ENCODE data around the gene GPR153.
A peak's percentile ranks its signal among the peaks of the same experiment; 100 is the strongest.

The GPR153 gene

GRCh38 chr1:6247651-6248050, 13.2 kb downstream of the GPR153 start:
- DNase-seq: no peak

DNA sequence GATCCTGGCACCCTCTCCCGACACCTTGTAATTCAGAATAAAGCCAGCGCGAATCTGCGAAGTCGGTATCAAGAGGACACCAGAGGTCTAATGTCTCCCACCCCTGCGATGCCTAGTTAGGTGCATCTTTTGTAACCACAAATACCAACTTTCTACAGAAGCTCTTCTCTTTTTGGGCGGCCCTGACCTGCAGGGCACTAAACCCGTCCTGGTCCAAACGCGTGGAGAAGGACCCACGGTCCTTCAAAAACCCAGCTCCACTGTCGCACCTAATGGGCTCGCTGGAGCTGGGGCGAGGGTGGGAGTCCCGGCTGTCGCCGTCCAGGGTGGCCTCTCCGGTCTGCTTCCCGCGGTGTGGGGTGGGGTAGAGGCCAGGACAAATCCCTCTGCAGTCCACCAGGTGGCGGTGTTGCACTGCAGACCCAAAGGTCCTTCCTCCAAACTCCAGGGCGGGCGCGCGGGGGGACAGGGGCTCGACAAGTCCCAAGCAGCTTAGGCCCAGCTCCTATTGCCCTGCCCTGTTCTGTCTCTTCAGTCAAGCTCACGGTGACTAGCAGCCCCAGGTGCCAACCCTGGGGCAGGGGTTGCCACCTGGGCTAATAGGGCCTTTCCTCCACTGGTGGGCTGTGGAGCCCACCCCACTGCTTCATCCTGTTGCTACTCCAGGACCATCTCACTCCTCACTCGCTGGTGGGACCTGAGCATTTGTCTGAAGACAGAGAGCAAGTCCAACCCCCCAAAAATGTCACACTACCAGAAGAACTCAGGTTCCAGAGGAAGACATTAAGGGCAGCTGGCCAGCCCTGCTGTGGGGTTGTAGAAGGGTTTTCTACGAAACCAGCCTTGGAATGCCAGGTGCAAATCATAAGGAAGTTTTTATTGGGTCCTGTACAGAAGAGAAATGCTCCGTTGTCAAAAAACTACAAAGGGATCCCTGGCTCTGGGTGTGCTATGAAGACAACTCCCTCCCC, 14.1 kb downstream of the GPR153 start:
- DNase-seq: peak; percentile 86

DNA sequence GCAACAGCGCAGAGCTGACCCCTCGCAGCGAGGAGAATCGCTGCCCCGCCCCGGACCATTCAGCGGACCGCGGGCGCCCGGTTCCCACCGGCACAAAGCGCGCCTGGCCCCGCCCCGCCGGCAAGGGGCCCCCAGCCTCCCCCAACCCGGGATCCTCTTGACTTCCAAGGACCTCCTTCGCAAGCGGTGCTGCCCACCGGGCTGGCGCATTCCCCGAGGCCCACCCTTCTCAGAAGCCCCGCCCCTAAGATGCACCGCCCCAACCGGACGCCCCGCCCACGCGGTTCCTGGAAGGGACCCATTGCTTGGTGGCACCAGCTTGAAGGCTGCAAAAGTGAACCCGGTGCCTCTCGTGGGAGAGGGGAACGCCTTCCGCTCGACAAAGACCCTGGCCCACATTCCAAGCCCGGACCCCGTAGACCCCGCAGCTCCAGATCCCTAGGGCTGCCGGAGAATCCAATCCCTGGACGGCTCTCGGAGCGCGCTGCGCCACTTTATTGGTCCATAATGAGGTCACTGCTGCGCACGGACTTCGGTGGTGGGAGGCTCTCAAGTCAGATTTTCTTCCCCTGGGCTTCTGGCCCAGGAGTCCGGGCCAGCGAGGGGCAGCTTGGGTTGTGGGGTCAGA, 14.9 kb downstream of the GPR153 start:
- DNase-seq: peak; percentile 77

- DNase-seq: peak; percentile 86
Measured at GRCh38 chr1:6245086-6245868, 15.6 kb downstream of the GPR153 start.

DNA sequence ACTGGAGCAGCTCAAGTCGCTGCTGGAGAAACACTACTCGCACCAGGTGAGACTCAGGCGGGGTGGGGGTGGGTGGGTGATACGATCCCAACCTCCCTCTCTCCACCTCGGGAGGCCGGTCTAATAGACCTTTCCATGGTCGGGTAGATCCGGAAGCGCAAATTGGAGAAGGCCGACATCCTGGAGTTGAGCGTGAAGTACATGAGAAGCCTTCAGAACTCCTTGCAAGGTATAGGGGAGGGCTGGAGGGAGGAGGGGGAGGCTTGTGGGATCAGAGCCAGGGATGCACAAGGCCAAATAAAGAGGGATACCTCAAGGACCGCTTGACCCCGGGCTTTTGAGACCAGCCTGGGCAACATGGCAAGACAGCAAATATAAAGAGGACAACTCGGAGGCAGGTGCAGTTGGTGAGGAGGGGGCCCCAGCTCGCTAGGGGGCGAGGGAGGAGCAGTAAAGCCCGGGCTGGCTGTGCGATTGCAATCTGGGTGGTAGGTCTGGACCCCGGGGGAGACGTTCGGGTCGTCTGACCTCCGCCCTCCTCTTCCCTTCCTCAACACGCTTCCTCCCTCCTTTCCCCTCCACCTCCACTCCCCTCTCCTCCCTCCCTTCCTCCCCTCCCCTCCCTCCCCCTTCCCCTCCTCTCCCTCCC, 16.4 kb downstream of the GPR153 start:
- DNase-seq: no peak

DNA sequence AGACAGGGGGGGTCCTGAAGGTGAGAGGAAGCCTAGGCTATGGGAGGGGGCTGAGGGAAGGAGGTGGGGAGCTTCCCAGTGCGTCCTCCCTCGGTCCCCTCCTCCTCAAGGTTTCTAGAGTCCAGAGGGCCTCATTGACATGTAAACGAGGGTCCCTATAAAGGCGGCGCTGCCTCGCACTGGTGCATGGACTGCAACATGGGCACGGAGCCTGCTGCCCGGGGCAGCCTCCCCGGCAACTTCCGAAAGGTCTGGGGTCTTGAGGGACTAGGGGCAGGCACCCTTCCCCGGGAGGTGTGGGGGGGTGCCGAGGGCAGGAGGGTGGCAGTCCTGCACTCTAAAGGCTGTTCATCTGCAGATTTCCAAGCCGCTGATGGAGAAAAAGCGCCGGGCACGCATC, 16.9 kb downstream of the GPR153 start, which contains the start of gene HES3:
HES3 (plus strand) TSS at position 187 of the 400 bp plus-strand sequence; CDS start at position 374, 187 bp downstream.
- no peak for DNase-seq

DNA sequence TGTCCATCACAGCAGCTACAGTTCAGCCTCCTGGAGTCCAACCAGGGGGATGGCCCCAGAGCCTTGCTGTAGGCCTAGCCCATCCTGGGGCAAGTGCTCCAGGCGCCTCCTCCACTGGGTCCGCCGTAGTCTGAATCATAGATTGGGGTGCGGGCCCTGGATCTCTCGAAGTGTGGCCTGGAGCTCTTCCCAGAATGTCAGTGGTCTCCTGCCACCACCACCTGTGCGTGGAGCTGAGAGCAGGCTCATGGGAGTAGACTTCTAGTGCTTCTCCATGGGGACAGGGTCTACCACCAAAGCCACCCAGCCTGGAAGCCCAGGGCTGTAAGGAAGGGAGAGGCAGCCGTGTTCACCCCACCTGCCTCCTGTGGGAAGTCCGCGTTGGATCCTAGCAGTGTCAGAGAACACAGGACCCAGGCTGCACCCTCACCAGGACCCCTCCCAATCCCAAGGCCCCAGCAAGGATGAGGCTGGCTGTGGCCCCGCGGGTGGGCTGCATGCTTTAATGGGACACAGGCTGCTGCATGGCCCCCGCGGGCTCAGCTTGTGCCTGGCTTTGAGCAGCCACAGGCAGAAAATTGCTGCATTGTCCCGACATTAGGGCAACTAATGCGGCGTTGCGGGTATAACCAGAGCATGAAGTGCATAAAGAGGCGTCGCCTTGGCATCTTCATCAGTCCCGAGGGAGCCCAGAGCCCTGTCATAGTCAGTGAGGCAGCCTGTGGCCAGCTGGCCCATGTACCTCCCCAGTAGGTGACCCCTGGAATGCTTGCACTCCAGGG, 17.7 kb downstream of the GPR153 start:
- DNase-seq: no peak

GRCh38 chr1:6241887-6242740, 18.8 kb downstream of the GPR153 start:
- no peak for DNase-seq

DNA sequence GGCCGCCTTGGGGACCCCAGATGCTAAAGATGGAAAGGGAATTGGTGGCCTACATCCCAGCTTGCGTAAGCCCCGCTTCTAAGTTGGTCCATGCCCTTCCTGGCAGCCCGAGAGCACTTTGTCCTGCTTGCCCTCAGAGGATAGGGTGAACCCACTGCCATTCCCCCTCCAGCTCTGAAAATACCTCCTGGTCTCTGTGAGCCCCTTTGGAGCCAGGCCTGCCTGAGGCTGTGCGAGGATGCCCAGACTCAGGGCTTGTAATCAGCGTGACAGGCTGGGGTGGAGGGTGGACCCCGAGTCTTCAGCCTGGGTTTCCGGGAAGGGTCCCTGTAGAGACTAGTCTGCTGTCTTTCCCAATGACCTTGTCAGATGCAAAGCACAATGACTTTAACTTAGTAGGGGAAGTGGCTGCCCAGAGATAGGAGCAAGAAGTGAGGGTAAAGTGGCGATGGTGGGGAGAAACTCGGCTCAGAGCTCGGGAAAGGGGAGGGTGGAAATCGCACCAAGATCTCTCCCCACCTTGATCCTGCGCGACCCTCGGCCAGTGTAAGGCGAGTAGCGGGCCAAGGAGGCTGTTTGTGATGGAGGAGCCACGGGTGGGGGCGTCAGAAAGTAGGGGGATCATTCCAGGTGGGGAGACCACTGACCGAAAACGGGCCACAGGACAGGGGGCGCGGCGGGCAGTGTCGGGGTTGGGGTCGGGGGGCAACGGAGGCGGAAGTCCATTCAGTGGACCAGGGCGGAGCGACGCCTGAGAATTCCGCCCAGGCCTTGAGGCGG, 19.6 kb downstream of the GPR153 start:
- no peak for DNase-seq

GRCh38 chr1:6239950-6240768, 20.7 kb downstream of the GPR153 start:
- DNase-seq: no peak

GRCh38 chr1:6239213-6239752, 21.6 kb downstream of the GPR153 start:
- no peak for DNase-seq

DNA sequence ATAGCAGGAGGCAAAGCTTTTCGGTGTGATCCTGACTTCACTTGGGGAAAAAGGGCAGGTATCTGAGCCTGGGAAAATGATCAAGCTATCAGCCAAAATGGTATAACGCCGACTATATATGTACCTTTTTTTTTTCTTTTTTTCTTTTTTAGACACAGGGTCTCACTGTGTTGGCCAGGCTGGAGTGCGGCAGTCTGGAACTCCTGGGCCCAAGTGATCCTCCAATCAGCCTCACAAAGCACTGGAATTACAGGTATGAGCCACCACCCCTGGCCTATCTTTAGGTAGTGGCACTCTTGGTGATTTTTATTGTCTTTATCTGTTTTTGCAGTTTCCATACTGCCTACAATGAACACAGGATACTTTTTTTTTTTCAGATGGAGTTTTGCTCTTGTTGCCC, 23.8 kb downstream of the GPR153 start:
- DNase-seq: no peak

DNA sequence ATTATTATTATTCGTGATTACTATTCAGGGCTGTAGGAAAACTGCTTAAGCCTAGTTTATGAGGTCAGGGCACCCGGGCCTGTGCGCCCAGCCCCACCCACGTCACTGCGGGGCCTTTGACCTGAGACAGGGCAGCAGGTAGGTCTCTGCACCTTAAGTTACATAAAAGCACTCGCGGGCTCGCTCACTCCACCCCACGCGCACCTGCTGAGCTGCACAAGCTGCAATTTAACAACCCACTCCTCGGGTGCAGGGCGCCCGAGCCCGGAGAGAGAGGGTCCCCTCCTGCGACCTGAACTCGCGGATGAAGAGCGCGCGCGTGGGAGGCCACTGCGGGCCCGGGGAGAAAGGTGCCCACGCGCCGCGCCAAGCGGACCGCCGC, 25.6 kb downstream of the GPR153 start:
- DNase-seq: peak; percentile 35

- no peak for DNase-seq
Measured at GRCh38 chr1:6234502-6235295, 26.2 kb downstream of the GPR153 start.

GRCh38 chr1:6233376-6233775, 27.5 kb downstream of the GPR153 start:
- DNase-seq: no peak

GRCh38 chr1:6225651-6226050, 35.2 kb downstream of the GPR153 start:
- no peak for DNase-seq

DNA sequence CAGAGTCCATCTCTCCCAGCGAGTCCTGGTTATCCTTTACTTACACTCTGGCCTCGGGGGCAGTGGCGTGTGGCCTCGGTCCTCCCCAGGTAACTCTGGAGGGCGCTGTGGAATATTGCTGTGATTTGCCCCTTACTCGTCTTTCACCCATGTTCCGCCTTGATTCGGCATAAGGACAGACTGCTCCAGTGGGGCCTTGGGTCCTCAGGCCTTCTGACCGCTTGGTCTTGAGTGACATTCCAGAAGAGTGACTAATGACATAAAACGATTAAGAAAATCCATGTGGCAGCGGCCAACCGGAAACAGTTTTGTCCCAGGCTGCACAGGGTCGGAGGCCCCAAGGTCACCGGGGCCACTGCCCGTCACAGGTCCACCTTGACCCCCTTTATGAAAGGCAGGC, 36.2 kb downstream of the GPR153 start:
- no peak for DNase-seq

- no peak for DNase-seq
Measured at GRCh38 chr1:6223617-6224016, 37.3 kb downstream of the GPR153 start.
